Endothelial cell of umbilical vein (primary cell): ENCODE data around the gene ADAMTS6. TPM values are rescaled to one million over a fixed set of nuclear protein-coding genes. Genes with fewer than 3 reads are reported as not detected.

Experiments
- BruUV-seq: library from RNA; stranded (reverse); fragments of 400-500 nt; replicated peaks from 2 replicates; lab custom pipeline; 2021; lab: Mats Ljungman, UMichigan
- CTCF ChIA-PET: fragments of 300-600, 350-600 bp; sonication (Branson Sonifier 250); formaldehyde crosslinking; loops from one replicate; lab custom pipeline; 2021; ENCODE audit warnings: antibody characterized with exemption, inconsistent platforms; lab: Charles Lee
- POLR2A ChIA-PET: fragments of 300-600, 350-600 bp; sonication (Branson Sonifier 250); formaldehyde crosslinking; loops from one replicate; lab custom pipeline; 2021; ENCODE audit warnings: antibody characterized with exemption, inconsistent platforms; lab: Charles Lee
- DNase-seq: peaks from one replicate; pipeline ENCODE4 v3.0.0-alpha.2; 2011; ENCODE audit warnings: low read depth, low spot score
- FAIRE-seq: peaks from 2 replicates; lab custom pipeline; 2011; peaks lifted over from hg19 to GRCh38; lab: Jason Lieb, UNC
- H2AFZ ChIP-seq: 2 replicates; pipeline ENCODE4 v1.6.0; 2012; ENCODE audit warnings: low read depth, low read length, control low read depth, inconsistent platforms
- H3K27ac ChIP-seq: 2 replicates; pipeline ENCODE4 v1.5.1; 2011; ENCODE audit warnings: low read depth, mild to moderate bottlenecking, control low read depth, low read length, moderate library complexity; ENCODE audit not compliant: insufficient read depth
- H3K27me3 ChIP-seq, 2 experiments: 2 replicates each; pipeline versions ENCODE4 v1.6.0 to v1.6.1; 2011; ENCODE audit warnings: low read length in 2 of 2, mixed read lengths in 1 of 2; ENCODE audit not compliant: control insufficient read depth in 2 of 2, insufficient read depth in 2 of 2
- H3K36me3 ChIP-seq, 2 experiments: 2 replicates in 1 of 2; 3 replicates in 1 of 2; pipeline ENCODE4 v1.5.1; 2011; ENCODE audit warnings: low read length in 2 of 2, mild to moderate bottlenecking in 1 of 2, moderate library complexity in 1 of 2; ENCODE audit not compliant: control insufficient read depth in 2 of 2, insufficient read depth in 2 of 2; ENCODE audit errors: extremely low read depth in 1 of 2
- H3K4me1 ChIP-seq: 3 replicates; pipeline ENCODE4 v1.5.1; 2011; ENCODE audit warnings: mild to moderate bottlenecking, low read length; ENCODE audit not compliant: control insufficient read depth, insufficient read depth; ENCODE audit errors: extremely low read depth
- H3K4me2 ChIP-seq: 2 replicates; pipeline ENCODE4 v1.6.1; 2011; ENCODE audit warnings: low read length, control low read depth, mixed read lengths; ENCODE audit not compliant: insufficient read depth
- H3K4me3 ChIP-seq, 3 experiments: fragments of 200-600 bp in 1 of 3; sonication (generic), shearing (Covaris generic) in 1 of 3; replicated peaks in 1 of 3; 2 replicates each; pipeline ENCODE4 v1.5.1; 2011 to 2016; ENCODE audit warnings: control low read depth in 3 of 3, low read length in 3 of 3, mild to moderate bottlenecking in 2 of 3, inconsistent platforms in 1 of 3, low read depth in 1 of 3, moderate library complexity in 1 of 3; ENCODE audit not compliant: insufficient read depth in 1 of 3
- H3K79me2 ChIP-seq: 2 replicates; pipeline ENCODE4 v1.6.0; 2012; ENCODE audit warnings: low read length, inconsistent platforms; ENCODE audit not compliant: control insufficient read depth, insufficient read depth
- H3K9ac ChIP-seq: replicated peaks from 2 replicates; pipeline ENCODE3; 2011; ENCODE audit warnings: low read length, control low read depth; ENCODE audit not compliant: insufficient read depth; ENCODE audit errors: extremely low read depth
- H3K9me1 ChIP-seq: replicated peaks from 3 replicates; pipeline ENCODE4 v1.6.0; 2011; ENCODE audit warnings: mild to moderate bottlenecking, low read length; ENCODE audit not compliant: control insufficient read depth, insufficient read depth; ENCODE audit errors: extremely low read depth
- H3K9me3 ChIP-seq: replicated peaks from 2 replicates; pipeline ENCODE4 v1.5.1; 2012; ENCODE audit warnings: low read length, inconsistent platforms; ENCODE audit not compliant: control insufficient read depth, insufficient read depth
- H4K20me1 ChIP-seq: replicated peaks from 2 replicates; pipeline ENCODE3; 2011; ENCODE audit warnings: mild to moderate bottlenecking, low read length; ENCODE audit not compliant: control insufficient read depth, insufficient read depth; ENCODE audit errors: extremely low read depth
- EZH2 ChIP-seq: IDR thresholded peaks from 2 replicates; pipeline ENCODE4 v1.6.1; 2012; ENCODE audit warnings: borderline replicate concordance, low read depth, mild to moderate bottlenecking, moderate library complexity, low read length, inconsistent platforms; ENCODE audit not compliant: severe bottlenecking
- FOS ChIP-seq: IDR thresholded peaks from 2 replicates; pipeline ENCODE4 v1.6.1; 2011; ENCODE audit warnings: mild to moderate bottlenecking, low read length, moderate library complexity, borderline replicate concordance; ENCODE audit not compliant: insufficient read depth
- GATA2 ChIP-seq: IDR thresholded peaks from 2 replicates; pipeline ENCODE4 v1.7.0; 2011; ENCODE audit warnings: low read depth, mild to moderate bottlenecking, moderate library complexity, mixed read lengths, low read length; ENCODE audit not compliant: insufficient read length, insufficient read depth
- POLR2A ChIP-seq: IDR thresholded peaks from 2 replicates; pipeline ENCODE4 v1.6.1; 2012; ENCODE audit warnings: low read depth, mild to moderate bottlenecking, control low read depth, low read length
- POLR2AphosphoS5 ChIP-seq: IDR thresholded peaks from 2 replicates; pipeline ENCODE4 v1.6.1; 2012; ENCODE audit warnings: low read depth, mild to moderate bottlenecking, control low read depth, low read length, moderate library complexity; ENCODE audit not compliant: insufficient read depth
- dilution Hi-C: fragments of 300-500 bp; cut with MboI; formaldehyde crosslinking; loops from one replicate; pipeline ENCODE4 v1.15.0; 2019; ENCODE audit warnings: low sequenced_read_pairs; ENCODE audit not compliant: extremely low pct_ligation_motif_present
- intact Hi-C: fragments of 100-400 bp; cut with micrococcal nuclease; formaldehyde crosslinking; loops from one replicate; pipeline ENCODE4 v1.10.0; 2022
- polyA plus RNA-seq, 4 experiments: library from polyadenylated mRNA; depleted of rRNA in 3 of 4; stranded (reverse) in 3 of 4; unstranded in 1 of 4; fragments of >200 nt; gene quantifications; 2 replicates each; pipeline versions ENCODE4 v1.2.1 to v1.2.3, GENCODE V29; 2011 to 2012; ENCODE audit warnings: missing spikeins in 1 of 4
- total RNA-seq: library from RNA; stranded (reverse); gene quantifications from 2 replicates; pipeline ENCODE4 v1.2.3, GENCODE V29; 2021
- TF ChIP-seq, protein P1 (sequence below): IDR thresholded peaks from 2 replicates; pipeline ENCODE4 v1.6.1; 2011; ENCODE audit not compliant: insufficient read depth, insufficient read length
- TF ChIP-seq, protein P2 (sequence below), 2 donors: IDR thresholded peaks; 1 replicate in 1 of 2; 2 replicates in 1 of 2; pipeline ENCODE4 v1.5.1; 2011; ENCODE audit warnings: low read length in 2 of 2, mild to moderate bottlenecking in 2 of 2, moderate library complexity in 2 of 2, control low read depth in 1 of 2, inconsistent platforms in 1 of 2, low read depth in 1 of 2; ENCODE audit not compliant: insufficient read depth in 1 of 2; ENCODE audit errors: extremely low read depth in 1 of 2

ADAMTS6 gene
- total and polyA plus RNA-seq, 2 donors (not counting 3 experiments of a cell fraction or from before 2014, with no cell fraction given) = 20.4 to 43.4 TPM

DNA sequence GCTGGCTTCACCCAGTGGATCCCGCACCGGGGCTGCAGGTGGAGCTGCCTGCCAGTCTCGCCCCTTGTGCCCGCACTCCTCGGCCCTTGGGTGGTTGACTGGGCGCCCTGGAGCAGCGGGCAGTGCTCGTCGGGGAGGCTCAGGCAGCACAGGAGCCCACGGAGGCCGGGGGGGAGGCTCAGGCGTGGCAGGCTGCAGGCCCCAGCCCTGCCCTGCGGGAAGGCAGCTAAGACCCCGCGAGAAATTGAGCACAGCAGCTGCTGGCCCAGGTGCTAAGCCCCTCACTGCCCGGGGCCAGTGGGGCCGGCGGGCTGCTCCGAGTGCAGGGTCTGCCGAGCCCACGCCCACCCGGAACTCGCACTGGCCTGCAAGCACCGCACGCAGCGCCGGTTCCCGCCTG lies 3.7 kb upstream of the ADAMTS6 start:
- Histone ChIP-seq H3K27ac (no peak overlapping the region), H3K79me2 (peaks cover 9% of the 10 kb centered on the region), H2AFZ (no peak overlapping the region), H3K36me3 (no peaks in the 10 kb centered on the region), H3K9me1 (no peaks in the 10 kb centered on the region), H3K27me3 (no peaks in the 10 kb centered on the region), H3K9ac (no peak overlapping the region), H4K20me1 (no peaks in the 10 kb centered on the region), H3K4me1 (peaks cover 8% of the 10 kb centered on the region), H3K4me2 (no peak overlapping the region), H3K9me3 (no peaks in the 10 kb centered on the region), H3K4me3 (no peak overlapping the region)
- dilution Hi-C loops (no loop called here), intact Hi-C loops (no loop called here)
- no TSS peak for BruUV-seq
- DNase-seq (no peak), FAIRE-seq (no peak)
- TF ChIP-seq, protein P1, sequence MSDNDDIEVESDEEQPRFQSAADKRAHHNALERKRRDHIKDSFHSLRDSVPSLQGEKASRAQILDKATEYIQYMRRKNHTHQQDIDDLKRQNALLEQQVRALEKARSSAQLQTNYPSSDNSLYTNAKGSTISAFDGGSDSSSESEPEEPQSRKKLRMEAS = no peak
- no peak for TF ChIP-seq POLR2A
- ChIA-PET POLR2A (no interaction called here), CTCF (interaction anchor here (1.2 to 7.8 kb wide), 4 partner anchors 384 to 677 kb away, joined by 4 to 275 read pairs (median 70); no protein-coding TSS in a partner anchor)

DNA sequence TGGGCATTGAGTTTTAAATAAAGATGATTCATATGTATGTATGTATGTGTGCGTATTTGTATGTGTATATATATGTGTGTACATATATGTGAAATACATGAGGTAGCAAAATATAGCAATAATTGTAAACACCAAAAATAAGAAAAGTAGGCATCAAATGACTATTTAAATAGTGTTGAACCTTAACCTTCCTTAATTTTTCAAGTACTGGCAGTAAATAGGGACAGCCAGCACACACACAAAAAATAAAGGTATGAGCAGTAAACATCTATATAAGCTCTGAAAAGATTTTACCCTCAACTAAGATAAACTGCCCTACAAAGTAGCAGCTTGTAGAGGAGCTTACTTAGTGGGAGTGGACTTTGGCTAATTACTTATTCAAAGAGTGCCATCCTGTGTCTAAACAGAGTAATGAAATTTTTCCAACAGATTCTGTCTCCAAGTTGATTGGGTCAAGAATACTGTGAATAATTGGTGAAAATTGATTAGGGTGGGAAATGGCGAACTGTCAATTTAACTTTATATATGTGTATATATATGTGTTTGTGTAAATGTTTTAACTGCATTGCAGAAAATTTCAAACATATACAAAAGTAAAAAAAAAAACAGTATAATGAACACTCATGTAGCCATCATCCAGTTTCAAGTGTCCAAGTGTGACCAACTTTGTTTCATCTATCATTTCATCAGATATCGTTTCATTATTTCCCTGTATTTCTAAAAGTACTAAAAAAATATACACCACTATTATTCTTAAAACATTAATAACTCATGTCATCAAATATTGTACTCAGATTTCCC lies 2.0 kb upstream of the ADAMTS6 start:
- Histone ChIP-seq H3K9ac (peak overlapping the region; percentile 94), H3K4me3 (peak overlapping the region; percentile 64 to 98 (median 96))
- FAIRE-seq = peak; percentile 24

More for the DNA sequence above, 2.0 kb upstream of the ADAMTS6 start:
- H3K27me3 ChIP-seq = no peaks in the 10 kb centered on the region
- no peaks in the 10 kb centered on the region for H3K36me3 ChIP-seq
- peak overlapping the region; percentile 93 for H2AFZ ChIP-seq
- peaks cover 16% of the 10 kb centered on the region for H3K4me1 ChIP-seq
- H4K20me1 ChIP-seq = no peaks in the 10 kb centered on the region
- H3K9me3 ChIP-seq = no peaks in the 10 kb centered on the region
- DNase-seq = peak; percentile 83
- peak overlapping the region; percentile 87 for H3K27ac ChIP-seq
- peak overlapping the region; percentile 100 for H3K4me2 ChIP-seq
- H3K79me2 ChIP-seq = peaks cover 26% of the 10 kb centered on the region
- TF ChIP-seq, protein P1 = no peak
- TF ChIP-seq GATA2 (no peak), EZH2 (no peak), POLR2A (no peak), POLR2AphosphoS5 (no peak), FOS (no peak)
- TF ChIP-seq, protein P2, sequence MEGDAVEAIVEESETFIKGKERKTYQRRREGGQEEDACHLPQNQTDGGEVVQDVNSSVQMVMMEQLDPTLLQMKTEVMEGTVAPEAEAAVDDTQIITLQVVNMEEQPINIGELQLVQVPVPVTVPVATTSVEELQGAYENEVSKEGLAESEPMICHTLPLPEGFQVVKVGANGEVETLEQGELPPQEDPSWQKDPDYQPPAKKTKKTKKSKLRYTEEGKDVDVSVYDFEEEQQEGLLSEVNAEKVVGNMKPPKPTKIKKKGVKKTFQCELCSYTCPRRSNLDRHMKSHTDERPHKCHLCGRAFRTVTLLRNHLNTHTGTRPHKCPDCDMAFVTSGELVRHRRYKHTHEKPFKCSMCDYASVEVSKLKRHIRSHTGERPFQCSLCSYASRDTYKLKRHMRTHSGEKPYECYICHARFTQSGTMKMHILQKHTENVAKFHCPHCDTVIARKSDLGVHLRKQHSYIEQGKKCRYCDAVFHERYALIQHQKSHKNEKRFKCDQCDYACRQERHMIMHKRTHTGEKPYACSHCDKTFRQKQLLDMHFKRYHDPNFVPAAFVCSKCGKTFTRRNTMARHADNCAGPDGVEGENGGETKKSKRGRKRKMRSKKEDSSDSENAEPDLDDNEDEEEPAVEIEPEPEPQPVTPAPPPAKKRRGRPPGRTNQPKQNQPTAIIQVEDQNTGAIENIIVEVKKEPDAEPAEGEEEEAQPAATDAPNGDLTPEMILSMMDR (IDR thresholded peaks at IDR 0.05; ENCODE audit: extremely low read depth in 1 of 2, insufficient read depth in 1 of 2, low read depth in 1 of 2, low read length in 2 of 2) = peak; percentile 26 to 30
- dilution Hi-C loops (no loop called here), intact Hi-C loops (loop anchor here (1.0 to 5.0 kb wide), 9 partner anchors 221 to 976 kb away; partner anchors contain the start of gene RGS7BP)
- BruUV-seq = no TSS peak
- ChIA-PET POLR2A (interaction anchor here (1.3 kb wide), 1 partner anchor 9 kb away, joined by 3 read pairs; no protein-coding TSS in a partner anchor), CTCF (interaction anchor here (0.6 to 7.8 kb wide), 63 partner anchors 9 to 888 kb away, joined by 3 to 275 read pairs (median 5); partner anchors contain the start of genes CENPK, CWC27, PPWD1 and SREK1IP1)
- H3K9me1 ChIP-seq = no peaks in the 10 kb centered on the region
